GM12891 (cell line): ENCODE data around the gene FIBIN. TPM values are rescaled to one million over a fixed set of nuclear protein-coding genes. Genes with fewer than 3 reads are reported as not detected.

Source experiments
- DNase-seq: peaks from one replicate; pipeline ENCODE4 v3.0.0; 2011; ENCODE audit warnings: low spot score; ENCODE audit not compliant: insufficient read length
- FAIRE-seq: peaks from 2 replicates; lab custom pipeline; 2011; peaks lifted over from hg19 to GRCh38; lab: Jason Lieb, UNC
- PAX5 ChIP-seq: IDR thresholded peaks from 2 replicates; pipeline ENCODE4 v1.6.1; 2011; ENCODE audit warnings: low read length, moderate library complexity, mild to moderate bottlenecking; ENCODE audit not compliant: insufficient read depth, severe bottlenecking
- POLR2A ChIP-seq: IDR thresholded peaks from 2 replicates; pipeline ENCODE4 v1.6.1; 2011; ENCODE audit warnings: low read depth, low read length, control low read depth
- POLR2AphosphoS5 ChIP-seq: IDR thresholded peaks from 2 replicates; pipeline ENCODE4 v1.6.1; 2011; ENCODE audit warnings: low read depth, low read length, control low read depth
- POU2F2 ChIP-seq: IDR thresholded peaks from 2 replicates; pipeline ENCODE4 v1.6.1; 2011; ENCODE audit warnings: low read depth, mild to moderate bottlenecking, control low read depth, low read length, moderate library complexity
- SPI1 ChIP-seq: IDR thresholded peaks from 2 replicates; pipeline ENCODE4 v1.6.1; 2011; ENCODE audit warnings: low read depth, low read length, control low read depth
- TAF1 ChIP-seq: IDR thresholded peaks from 2 replicates; pipeline ENCODE4 v1.6.1; 2011; ENCODE audit warnings: low read depth, low read length, control low read depth
- polyA plus RNA-seq: library from polyadenylated mRNA; unstranded; fragments of >200 nt; gene quantifications from one replicate; pipeline ENCODE4 v1.2.1, GENCODE V29; 2012; ENCODE audit warnings: low read depth, missing spikeins, inconsistent platforms; ENCODE audit not compliant: missing spikeins

The FIBIN gene
- polyA plus RNA-seq: not detected

- no peak for TF ChIP-seq POLR2AphosphoS5
- TF ChIP-seq POLR2A: no peak
- no peak for TF ChIP-seq PAX5
- TF ChIP-seq SPI1: no peak
- TF ChIP-seq POU2F2: no peak
- no peak for TF ChIP-seq TAF1
- FAIRE-seq (no peak), DNase-seq (no peak)
Measured at GRCh38 chr11:26993965-26994457, at the start of gene FIBIN. TSS of gene FIBIN (plus strand) at chr11:26994112. CDS start at chr11:26994527, 415 bp downstream.

GRCh38 chr11:26944866-26945664 lies 48.8 kb upstream of the FIBIN start:
- DNase-seq (no peak), FAIRE-seq (no peak)
- TF ChIP-seq TAF1 (no peak), POU2F2 (no peak), POLR2A (no peak), POLR2AphosphoS5 (no peak)

- no peak for DNase-seq
- no peak for TF ChIP-seq POLR2AphosphoS5
- TF ChIP-seq TAF1: no peak
- no peak for TF ChIP-seq PAX5
- TF ChIP-seq POLR2A: no peak
- TF ChIP-seq SPI1: no peak
- TF ChIP-seq POU2F2: no peak
- no peak for FAIRE-seq
Measured at GRCh38 chr11:26946257-26946716, 47.6 kb upstream of the FIBIN start.

GRCh38 chr11:26947379-26947844 lies 46.5 kb upstream of the FIBIN start:
- DNase-seq (no peak), FAIRE-seq (no peak)

GRCh38 chr11:26947904-26948639 lies 45.8 kb upstream of the FIBIN start:
- FAIRE-seq (no peak), DNase-seq (no peak)
- no peak for TF ChIP-seq POLR2AphosphoS5
- no peak for TF ChIP-seq POLR2A

More at GRCh38 chr11:26947379-26947844, 46.5 kb upstream of the FIBIN start:
- TF ChIP-seq TAF1 (no peak), POU2F2 (no peak), PAX5 (no peak), POLR2AphosphoS5 (no peak), POLR2A (no peak), SPI1 (no peak)

GRCh38 chr11:26948881-26949280 lies 45.0 kb upstream of the FIBIN start:
- DNase-seq (no peak), FAIRE-seq (no peak)
- TF ChIP-seq POLR2AphosphoS5: no peak
- no peak for TF ChIP-seq PAX5
- TF ChIP-seq POLR2A: no peak
- no peak for TF ChIP-seq SPI1
- TF ChIP-seq POU2F2: no peak
- no peak for TF ChIP-seq TAF1

- no peak for FAIRE-seq
- no peak for TF ChIP-seq PAX5
Measured at GRCh38 chr11:26949846-26950245, 44.1 kb upstream of the FIBIN start.

GRCh38 chr11:26950260-26950719 lies 43.6 kb upstream of the FIBIN start:
- TF ChIP-seq SPI1: no peak
- TF ChIP-seq POLR2A: no peak
- no peak for TF ChIP-seq POLR2AphosphoS5
- FAIRE-seq (no peak), DNase-seq (no peak)

More at GRCh38 chr11:26949846-26950245, 44.1 kb upstream of the FIBIN start:
- DNase-seq: no peak

- no peak for FAIRE-seq
- no peak for DNase-seq
- TF ChIP-seq POLR2A (no peak), SPI1 (no peak), POLR2AphosphoS5 (no peak), PAX5 (no peak), POU2F2 (no peak), TAF1 (no peak)
Measured at GRCh38 chr11:26951809-26952515, 42.0 kb upstream of the FIBIN start.
